ENCODE measurements around the gene EFCAB11.
"Not testable (repeated sequence)": the region's sequence is repeated elsewhere in the genome, so short reads cannot be mapped to it uniquely, and the experiment has no call there.

EFCAB11 gene

DNA sequence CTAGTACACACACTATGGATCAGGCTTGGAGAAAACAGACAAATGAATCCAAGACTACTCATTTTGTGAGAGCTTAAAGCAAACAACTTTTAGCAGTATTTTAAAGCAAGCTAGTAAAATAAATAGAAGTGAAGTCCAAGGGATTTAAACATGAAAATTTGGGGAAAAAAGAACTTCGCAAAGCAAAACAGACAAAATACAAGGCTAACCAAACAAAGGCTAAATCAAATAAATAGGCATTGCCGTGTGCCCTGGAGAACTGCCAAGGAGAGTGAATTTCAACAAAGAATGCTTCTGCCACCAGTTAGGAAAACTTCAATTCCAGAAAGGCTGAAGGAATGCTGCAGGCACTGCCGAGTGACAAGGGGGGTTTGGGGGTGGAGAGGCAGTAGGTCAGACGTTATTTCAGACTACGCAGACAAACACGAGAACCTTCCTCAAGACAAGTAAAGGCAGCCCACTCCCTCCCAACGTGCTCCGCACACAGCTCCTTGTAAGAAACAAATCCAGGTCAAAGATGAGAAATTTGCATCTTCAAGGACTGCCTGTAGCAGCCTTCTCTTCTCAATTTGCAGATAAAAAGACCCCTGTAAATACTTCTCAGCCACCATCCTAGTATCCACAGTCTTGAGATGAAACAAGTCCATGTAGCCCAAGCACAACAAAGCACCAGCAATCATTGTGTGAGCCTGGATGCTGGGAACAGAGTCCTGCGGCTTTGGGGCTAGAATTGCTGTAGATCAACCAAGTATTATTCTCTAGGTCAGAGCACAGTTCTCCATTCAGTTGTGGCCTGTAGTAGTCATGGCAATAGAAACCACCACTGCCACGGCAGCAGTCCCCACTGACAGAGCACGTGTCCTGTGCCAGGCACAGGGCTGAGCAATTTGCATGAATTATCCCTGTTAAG lies 43.3 kb downstream of the EFCAB11 start:
- no peak for DNase-seq (ENCODE audit: low read depth, low spot score)

DNA sequence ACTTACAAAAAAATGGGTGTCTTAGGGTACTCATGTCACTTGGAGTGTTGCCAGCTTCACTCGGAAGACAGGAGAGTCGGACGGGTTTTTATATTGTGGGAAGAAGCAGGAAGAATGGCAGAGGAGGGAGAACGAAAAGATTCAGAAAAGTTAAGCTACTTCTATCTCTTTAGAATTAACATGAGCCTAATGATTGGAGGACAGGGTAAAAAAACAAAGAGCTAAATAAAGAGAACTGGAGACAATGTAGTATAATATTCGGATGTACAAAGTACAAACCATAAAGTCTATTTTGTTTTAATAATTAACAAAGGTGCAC lies 43.9 kb downstream of the EFCAB11 start:
- DNase-seq (ENCODE audit: low read depth, low spot score): no peak

DNA sequence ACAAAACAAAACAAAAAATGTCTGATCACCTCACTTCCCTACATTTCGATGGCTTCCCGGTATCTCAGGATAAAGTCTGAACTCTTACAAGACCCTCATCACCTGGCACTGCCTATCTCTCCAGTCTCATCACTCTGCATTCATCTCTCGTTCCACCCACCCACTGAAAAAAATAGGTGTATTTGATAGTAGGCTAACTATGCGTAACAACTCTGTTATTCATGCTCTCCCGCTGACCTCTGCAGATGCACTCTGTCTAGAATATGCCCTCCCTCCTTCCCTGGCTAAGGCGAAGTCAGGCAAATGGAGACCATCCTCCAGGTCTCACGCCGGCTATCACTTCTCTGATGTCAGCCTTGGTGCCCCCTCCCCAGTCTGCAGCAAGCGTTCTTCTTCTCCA lies 44.9 kb downstream of the EFCAB11 start:
- DNase-seq (ENCODE audit: low read depth, low spot score): no peak

DNA sequence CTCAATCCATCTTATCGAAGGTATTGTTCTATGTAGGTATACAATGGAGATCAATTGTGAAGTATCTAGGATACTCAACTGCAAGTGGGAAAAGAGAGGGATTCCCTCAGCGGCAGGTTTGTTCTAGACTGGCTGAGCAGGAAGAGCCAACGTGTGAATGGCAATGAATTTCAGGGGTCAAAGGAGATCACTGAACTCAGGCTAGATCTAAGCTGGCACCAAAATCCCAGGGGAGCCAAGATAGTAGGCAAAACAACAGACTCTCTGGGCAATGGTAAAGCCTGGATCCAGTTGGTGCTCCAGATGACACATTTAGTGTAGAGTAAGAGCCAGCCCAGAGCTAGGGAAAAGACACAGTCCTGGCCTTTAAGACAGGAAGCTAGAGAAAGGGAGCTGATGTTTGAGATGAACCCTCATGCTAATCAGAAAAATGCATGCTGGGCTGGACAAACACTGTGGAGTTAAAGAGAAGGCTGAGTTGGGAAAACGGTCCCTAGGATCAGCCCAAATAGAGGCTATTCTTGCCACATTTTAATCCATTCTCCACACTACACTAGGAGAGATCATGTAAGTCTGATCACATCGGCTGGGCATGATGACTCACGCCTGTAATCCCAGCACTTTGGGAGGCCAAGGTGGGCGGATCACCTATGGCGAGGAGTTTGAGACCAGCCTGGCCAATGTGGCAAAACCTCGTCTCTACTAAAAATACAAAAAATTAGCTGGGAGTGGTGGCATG lies 45.6 kb downstream of the EFCAB11 start:
- no peak for DNase-seq (ENCODE audit: low read depth, low spot score)

DNA sequence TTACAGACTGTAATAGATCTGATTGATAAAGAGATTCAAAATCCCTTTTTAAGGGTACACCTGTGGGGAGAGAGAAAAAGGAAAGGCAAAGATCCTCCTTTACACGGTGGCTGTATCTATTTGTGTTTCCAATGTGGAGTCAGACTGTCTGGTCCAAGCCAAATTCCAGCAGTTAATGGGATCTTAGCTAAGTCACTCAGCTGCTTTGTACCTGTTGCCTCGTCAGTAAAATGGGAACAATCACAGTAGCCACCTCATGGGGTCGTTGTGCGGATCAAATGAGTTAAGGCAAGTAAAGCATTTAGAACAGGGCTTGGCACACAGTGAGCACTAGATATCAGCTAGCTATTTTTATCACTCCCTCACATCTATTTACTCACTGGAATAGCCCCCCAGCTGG lies 46.9 kb downstream of the EFCAB11 start:
- no peak for DNase-seq (ENCODE audit: low read depth, low spot score)

DNA sequence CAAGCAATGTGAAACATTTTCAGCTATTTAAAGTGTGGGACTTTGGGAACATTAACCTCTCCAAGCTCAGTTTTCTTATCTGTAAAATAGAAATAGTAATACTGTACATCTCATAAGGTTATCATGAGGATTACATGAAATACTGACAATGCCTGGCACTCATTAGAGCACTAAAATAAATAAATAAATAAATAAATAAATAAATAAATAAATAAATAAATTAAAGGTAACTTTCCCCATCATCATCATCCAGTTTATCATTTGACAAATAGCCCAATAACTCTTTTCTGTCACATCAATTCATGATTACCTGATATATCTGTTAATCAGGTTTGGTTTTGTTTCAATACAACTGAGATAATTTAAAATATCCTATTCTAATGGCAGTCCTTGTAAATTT lies 48.5 kb downstream of the EFCAB11 start:
- DNase-seq (ENCODE audit: low read depth, low spot score): no peak

DNA sequence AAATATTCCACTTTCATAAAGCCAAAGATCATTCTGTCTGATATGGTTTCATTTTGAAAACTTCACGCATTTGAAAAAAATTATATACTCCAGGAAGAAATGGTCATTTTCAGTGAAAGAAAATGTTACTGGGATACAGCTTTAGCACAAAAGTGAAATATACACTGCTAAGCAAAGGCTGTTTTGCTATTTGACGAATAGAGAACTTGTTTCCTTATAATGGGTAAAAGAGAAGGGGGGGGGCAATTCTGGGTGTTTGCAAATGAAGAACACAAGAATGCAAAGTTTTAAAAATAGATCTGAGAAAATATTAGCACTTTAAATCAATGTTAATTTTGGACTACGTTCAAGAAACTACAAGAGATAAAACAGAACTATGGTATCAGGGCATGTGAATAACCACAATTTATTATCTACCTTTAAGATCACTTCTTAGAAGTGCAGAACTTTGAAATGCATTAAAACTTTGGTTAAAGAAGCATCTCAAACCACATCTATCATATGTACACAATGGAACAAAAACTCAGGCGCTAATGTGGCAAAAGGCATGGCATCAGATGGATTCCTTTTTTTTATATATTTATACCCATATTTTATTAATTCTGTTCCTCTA lies 51.1 kb downstream of the EFCAB11 start:
- DNase-seq (ENCODE audit: low read depth, low spot score): no peak

DNA sequence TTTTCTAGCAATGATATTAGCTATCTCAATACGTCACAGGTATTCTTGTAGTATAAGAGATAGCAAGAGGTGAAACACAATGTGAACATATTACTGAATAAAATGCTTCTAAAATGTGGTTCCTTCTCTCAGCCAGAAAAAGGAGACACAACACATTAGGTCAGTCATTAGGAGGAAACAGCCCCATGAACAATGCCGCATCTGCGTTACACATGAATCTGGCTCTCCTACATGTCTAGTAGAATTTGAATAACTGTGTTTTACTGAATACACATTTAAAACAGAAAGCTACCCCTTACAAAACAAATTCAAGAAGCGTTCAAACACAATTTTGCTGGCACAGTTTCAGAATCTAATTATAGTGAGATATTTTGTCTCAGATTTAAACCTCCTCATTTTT lies 51.6 kb downstream of the EFCAB11 start:
- no peak for DNase-seq (ENCODE audit: low read depth, low spot score)

DNA sequence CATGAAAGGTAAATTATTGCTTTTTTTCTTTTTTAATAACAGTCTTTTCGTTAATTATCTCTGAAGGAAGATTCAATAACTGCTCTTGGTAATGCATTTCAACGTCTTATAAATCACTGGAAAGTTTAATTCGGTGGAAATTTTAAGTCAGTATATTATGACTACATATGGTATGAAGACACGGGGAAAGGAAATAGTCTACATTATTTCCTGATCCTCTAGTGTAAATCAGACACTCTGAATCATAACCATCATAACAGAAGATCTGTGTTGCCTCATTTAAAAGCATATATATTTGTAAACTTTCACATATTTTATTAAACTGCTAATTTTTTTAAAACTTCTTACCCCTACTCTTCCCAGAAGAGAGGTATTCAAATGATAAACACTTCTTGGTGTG lies 53.7 kb downstream of the EFCAB11 start:
- no peak for DNase-seq (ENCODE audit: low read depth, low spot score)

DNA sequence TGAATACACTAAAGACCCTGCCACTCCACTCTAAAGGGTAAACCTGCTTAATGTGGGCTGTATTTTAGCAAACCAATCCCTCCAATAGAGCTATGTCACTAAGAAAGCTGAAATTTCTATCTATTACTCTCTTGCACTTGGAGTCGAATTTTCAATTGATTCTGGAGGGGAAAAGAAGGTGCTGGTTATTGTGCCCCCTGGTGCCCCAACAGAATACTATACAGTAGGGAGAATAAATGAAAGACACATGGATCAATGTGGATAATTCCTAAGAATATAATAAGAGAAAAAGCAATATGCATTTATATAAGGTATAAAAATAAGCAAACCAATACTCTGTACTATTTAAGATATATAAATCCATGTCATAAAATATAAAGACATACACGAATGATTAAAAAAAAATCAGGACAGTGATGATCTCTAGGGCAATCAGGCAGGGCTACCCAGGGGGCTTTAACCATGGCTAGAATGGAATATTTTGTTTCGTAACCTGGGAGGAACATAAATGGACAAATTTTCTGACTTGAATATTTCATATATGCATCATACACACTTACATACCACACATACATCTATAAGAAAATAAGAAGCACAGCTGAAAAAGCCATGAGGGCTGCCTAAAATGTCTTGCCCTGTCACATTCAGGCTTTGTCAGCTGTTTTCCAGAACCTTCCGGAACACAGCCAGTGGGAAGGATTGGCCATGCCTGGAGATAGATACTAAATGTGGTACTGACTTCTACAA lies 54.4 kb downstream of the EFCAB11 start:
- no peak for DNase-seq (ENCODE audit: low read depth, low spot score)

DNA sequence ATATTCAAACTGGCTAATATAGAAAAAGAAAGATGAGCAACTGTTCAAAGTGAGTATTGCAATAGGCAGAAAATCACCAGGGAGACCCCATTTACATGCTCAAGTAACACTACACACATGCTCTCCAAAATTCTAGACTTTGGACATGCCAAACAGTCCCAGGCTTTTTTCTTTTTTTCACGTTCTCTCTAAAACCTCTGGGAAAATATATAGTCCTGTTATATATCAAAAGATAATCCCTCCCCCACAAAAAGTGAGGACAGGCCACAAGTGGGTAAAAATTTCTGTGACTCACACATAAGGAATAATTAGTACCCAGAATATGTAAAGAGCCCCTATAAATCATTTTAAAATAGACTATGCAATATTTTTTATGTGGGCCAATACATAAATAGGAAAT lies 55.2 kb downstream of the EFCAB11 start:
- no peak for DNase-seq (ENCODE audit: low read depth, low spot score)

DNA sequence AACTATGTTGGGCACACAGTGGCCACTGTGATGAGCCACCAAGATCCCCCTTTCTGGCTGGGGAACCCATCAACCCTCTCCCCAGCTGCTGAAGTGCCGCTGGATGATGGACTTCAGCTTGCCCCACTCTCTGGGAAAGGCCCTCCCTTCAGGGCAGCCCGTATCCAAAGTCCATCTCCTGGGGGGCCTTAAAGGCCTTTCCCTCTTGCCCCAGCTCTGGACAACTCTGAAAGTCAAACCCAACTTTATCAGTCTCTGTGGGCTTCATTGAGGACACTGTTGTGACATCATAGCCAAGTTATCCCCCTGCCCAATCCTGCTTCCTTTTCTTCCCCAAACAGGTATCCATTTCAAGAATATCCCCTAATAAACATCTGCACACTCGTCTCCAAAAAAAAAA lies 61.1 kb downstream of the EFCAB11 start:
- DNase-seq (ENCODE audit: low read depth, low spot score): not testable (repeated sequence)

DNA sequence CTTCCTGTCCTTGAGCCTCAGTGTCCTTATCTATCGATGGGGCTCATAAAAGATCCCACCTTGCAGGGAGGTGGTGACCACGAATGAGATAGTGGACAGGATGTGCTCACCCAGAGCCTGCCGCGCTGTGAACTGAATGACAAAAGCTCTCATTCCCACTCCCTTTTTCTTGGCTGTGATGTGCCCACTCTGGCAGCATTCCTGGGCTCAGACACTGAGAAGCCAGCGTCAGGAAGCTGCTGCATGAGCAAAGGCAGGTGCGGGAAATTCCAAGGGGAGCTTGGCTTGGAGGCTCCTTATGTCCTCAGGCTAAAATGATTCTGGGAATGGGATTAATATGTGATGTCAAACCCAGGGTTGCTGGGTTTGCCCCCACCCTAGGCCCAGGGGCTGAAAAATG lies 61.6 kb downstream of the EFCAB11 start:
- DNase-seq (ENCODE audit: low read depth, low spot score): no peak

DNA sequence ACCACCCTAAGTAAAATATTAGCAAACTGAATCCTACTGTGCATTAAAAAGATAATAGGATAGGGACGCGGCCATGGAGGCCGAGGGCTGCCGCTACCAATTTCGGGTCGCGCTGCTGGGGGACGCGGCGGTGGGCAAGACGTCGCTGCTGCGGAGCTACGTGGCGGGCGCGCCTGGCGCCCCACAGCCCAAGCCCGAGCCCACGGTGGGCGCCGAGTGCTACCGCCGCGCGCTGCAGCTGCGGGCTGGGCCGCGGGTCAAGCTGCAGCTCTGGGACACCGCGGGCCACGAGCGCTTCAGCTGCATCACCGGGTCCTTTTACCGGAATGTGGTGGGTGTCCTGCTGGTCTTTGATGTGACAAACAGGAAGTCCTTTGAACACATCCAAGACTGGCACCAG lies 62.8 kb downstream of the EFCAB11 start:
- not testable (repeated sequence) for DNase-seq (ENCODE audit: low read depth, low spot score)

DNA sequence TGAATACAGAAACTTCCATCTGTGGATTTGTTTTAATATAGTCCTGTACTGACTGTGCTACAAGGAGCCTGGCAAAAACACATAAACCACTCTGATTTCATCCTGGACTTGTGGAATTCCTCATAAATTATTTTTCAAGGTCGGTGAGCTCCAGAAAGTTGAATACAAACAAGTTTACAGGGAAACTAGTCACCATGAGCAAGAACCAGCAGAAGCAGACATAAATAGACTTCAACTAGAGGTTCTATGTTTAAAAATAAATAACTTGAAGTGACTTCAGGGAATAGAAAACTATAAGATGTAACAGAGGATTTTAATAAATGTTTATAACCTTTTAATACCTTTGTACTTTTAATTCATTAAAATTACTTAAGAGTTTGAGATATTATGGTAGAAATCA lies 63.5 kb downstream of the EFCAB11 start:
- no peak for DNase-seq (ENCODE audit: low read depth, low spot score)

DNA sequence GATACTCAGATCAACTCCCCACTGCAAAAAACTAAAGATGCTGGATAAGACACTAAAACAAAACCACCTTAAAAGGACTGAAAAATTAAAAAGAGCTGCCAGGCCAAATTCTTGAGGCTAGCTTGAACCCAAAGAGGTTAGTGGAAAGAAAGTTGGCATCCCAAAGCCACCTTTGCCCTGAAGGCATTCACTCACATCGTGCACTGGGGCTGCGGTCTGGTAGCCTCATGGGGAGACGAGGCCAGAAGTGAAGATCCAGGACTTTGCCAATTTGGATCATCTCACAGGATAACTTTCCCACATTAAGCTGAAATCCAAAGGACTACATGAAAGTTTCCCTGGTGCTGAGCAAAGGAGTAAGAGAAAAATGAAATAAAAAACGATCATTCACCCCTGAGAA lies 63.9 kb downstream of the EFCAB11 start:
- no peak for DNase-seq (ENCODE audit: low read depth, low spot score)

DNA sequence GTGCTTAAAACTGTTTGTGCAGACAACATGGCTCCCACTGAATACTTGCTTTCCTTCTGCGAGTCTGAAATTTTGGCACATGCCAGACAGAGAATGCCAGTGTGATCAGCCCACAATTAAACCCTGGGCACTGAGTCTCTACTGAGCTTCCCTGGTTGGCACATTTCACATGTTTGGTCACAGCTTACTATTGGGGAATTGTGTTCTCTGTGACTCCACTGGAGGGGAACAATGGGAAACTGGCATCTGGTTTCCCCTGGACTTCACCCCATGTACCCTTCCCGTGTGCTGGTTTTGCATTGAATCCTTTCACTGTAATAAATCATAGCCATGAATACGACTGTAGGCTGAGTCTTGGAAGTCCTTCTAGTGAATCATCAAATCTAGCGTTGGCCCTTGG lies 64.9 kb downstream of the EFCAB11 start:
- no peak for DNase-seq (ENCODE audit: low read depth, low spot score)

DNA sequence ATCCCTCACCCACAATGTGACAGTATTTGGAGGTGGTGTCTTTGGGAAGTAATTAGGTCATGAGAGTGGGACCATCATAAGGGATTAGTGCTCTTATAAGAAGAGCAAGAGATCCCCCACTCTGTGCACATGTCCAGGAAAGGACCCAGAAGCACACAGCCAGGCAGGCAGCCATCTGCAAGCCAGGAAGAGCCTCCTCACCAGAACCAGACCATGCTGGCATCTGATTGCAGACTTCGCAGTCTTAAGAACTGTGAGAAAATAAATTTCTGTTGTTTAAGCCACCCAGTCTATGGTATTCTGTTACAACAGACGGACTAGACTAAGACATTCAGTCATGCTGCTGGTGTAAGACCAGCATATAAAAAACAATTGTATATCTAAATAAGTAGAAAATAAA lies 69.8 kb downstream of the EFCAB11 start:
- no peak for DNase-seq (ENCODE audit: low read depth, low spot score)

DNA sequence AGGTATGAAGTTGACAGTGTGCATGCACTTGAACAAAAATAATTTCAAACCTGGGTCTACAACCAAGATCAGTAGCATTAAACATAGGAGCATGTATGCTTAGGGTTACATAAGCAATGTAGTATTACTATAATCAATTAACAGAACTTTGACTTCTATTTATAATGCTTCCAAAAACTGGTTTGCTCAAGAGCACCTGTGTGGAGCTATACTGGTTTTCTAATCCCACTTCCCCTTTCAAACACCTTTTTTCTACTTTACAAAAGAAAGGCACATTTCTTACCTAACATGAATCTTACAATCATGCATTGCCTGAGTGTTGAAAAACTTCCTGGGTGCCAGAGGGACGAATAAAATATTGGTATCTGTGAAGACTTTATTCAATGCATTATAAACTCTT lies 72.7 kb downstream of the EFCAB11 start:
- no peak for DNase-seq (ENCODE audit: low read depth, low spot score)

DNA sequence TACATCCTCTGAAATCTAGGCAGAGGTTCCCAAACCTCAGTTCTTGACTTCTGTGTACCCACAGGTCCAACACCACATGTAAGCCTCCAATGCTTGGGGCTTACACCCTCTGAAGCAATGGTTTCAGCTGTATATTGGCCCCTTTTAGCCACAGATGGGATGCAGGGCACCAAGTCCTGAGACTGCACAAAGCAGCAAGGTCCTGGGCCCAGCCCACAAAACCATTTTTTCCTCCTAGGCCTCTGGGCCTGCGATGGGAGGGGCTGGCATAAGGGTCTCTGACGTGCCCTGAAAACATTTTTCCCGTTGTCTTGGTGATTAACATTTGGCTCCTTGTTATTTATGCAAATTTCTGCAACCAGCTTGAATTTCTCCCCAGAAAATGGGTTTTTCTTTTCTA lies 80.4 kb downstream of the EFCAB11 start:
- not testable (repeated sequence) for DNase-seq (ENCODE audit: low read depth, low spot score)

DNA sequence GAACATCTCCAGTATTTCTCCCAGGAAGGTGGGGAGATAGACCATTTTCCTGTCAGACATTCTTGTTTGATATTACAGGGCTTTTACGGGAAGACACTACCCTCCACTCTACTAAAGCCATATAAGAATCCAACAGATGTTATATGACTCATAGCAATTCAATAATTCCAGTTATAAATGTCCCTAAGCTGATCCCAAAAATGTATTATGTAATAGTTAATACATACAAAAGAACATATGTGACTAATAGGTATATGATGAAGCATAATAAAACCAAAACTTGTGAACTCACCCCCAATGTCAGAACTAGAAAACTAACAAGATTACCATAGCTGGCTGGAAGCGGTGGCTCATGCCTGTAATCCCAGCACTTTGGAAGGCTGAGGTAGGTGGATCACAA lies 84.2 kb downstream of the EFCAB11 start:
- DNase-seq (ENCODE audit: low read depth, low spot score): no peak

DNA sequence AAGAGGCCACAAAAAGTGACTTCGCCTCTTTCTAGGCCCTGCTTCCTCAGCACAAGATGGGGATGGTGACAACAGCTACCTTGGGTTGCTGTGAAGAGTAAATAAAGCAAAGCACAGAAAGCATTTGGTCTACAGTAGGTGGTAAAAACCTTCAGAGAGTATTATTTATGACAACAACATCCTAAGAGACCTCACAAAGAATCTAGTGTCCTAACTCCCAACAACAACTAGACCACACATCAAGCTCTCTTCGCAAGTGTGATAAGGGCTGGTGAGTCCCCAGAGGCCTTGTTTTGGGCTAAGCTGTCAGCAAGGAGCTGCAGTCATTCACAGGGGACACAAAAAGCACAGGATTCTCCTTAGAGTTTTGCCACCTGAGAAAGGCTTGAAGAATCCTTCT lies 84.9 kb downstream of the EFCAB11 start:
- no peak for DNase-seq (ENCODE audit: low read depth, low spot score)

Data from smooth muscle cell of the brain vasculature (primary cell).